Spleen (tissue), 11 donors: ENCODE data around the gene FGF19. TPM values are rescaled to one million over a fixed set of nuclear protein-coding genes. Genes with fewer than 3 reads are reported as not detected.
A peak's percentile ranks its signal among the peaks of the same experiment; 100 is the strongest.

Source experiments
- DNase-seq: peaks from one replicate; pipeline ENCODE4 v3.0.0-alpha.2; 2020
- H3K27ac ChIP-seq, 8 donors: fragments of 200-600 bp; sonication (generic) in 7 of 8; 1 replicate in 4 of 8; 2 replicates in 4 of 8; pipeline versions ENCODE4 v1.5.0 to v1.8.0; 2016 to 2021; ENCODE audit warnings: inconsistent platforms in 4 of 8, mild to moderate bottlenecking in 4 of 8, moderate library complexity in 1 of 8
- H3K27me3 ChIP-seq, 7 donors: fragments of 200-600 bp; sonication (generic) in 6 of 7; replicated peaks in 1 of 7; 1 replicate in 4 of 7; 2 replicates in 3 of 7; pipeline versions ENCODE4 v1.5.0 to v1.8.0; 2016 to 2021; ENCODE audit warnings: inconsistent platforms in 3 of 7, mild to moderate bottlenecking in 1 of 7
- H3K36me3 ChIP-seq, 6 donors: fragments of 200-600 bp; sonication (generic) in 5 of 6; 1 replicate in 4 of 6; 2 replicates in 2 of 6; pipeline versions ENCODE4 v1.5.0 to v1.8.0; 2016 to 2021; ENCODE audit warnings: inconsistent platforms in 2 of 6
- H3K4me1 ChIP-seq, 6 donors: fragments of 200-600 bp; sonication (generic) in 5 of 6; 1 replicate in 3 of 6; 2 replicates in 3 of 6; pipeline versions ENCODE4 v1.5.0 to v1.8.0; 2016 to 2021; ENCODE audit warnings: inconsistent platforms in 3 of 6
- H3K4me3 ChIP-seq, 8 donors: fragments of 200-600 bp; sonication (generic) in 7 of 8; 1 replicate in 4 of 8; 2 replicates in 4 of 8; pipeline versions ENCODE4 v1.5.0 to v1.8.0; 2016 to 2021; ENCODE audit warnings: inconsistent platforms in 4 of 8, mild to moderate bottlenecking in 4 of 8, moderate library complexity in 2 of 8
- H3K9me3 ChIP-seq, 8 donors: fragments of 200-600 bp; sonication (generic) in 7 of 8; 1 replicate in 4 of 8; 2 replicates in 4 of 8; pipeline versions ENCODE4 v1.5.0 to v1.8.0; 2016 to 2021; ENCODE audit warnings: inconsistent platforms in 4 of 8
- POLR2A ChIP-seq, 3 donors: fragments of 450-650 bp; IDR thresholded peaks; one replicate each; pipeline ENCODE4 v1.5.1; 2017; ENCODE audit warnings: antibody characterized with exemption in 3 of 3, mild to moderate bottlenecking in 1 of 3
- POLR2AphosphoS5 ChIP-seq, 3 donors: sonication (generic); formaldehyde crosslinking; IDR thresholded peaks; one replicate each; pipeline ENCODE4 v1.5.1; 2017; ENCODE audit warnings: antibody characterized with exemption in 3 of 3
- WGBS, 5 donors: extraction: QIAGEN DNeasy Blood & Tissue Kit in 3 of 5; methylation state at CpG; one replicate each; pipeline versions ENCODE4 v1.1.5 to v1.1.7; 2013 to 2018; 5-methylcytosine and 5-hydroxymethylcytosine counted together
- intact Hi-C: fragments of 100-400 bp; cut with DNase I; formaldehyde crosslinking; loops from one replicate; pipeline ENCODE4 v1.15.0; 2023; ENCODE audit warnings: low total_unique reads
- polyA plus RNA-seq, 3 donors: library from polyadenylated mRNA; stranded (reverse); fragments of 200-250 nt; gene quantifications; one replicate each; pipeline ENCODE4 v1.2.1, GENCODE V29; 2013
- total RNA-seq, 7 donors: library from RNA; depleted of rRNA in 3 of 7; stranded (reverse); fragments of >200 nt in 3 of 7; fragmentation: NEBNext Ultra II Directional in 4 of 7; extraction: Animal tissue kit (Norgen Biotek cat#: 25700) in 4 of 7; gene quantifications; one replicate each; pipeline versions ENCODE4 v1.1.0 to v1.2.1, GENCODE V29; 2016 to 2021
- TF ChIP-seq, protein P1 (sequence below), 11 experiments: fragments of 200-600 bp in 7 of 11; fragments of 450-650 bp in 4 of 11; sonication (generic) in 4 of 11; IDR thresholded peaks in 8 of 11; conservative IDR thresholded peaks in 3 of 11; 1 replicate in 7 of 11; 2 replicates in 4 of 11; pipeline versions ENCODE4 v1.4.0 to v1.8.0; 2016 to 2021; ENCODE audit warnings: antibody characterized with exemption in 11 of 11, inconsistent platforms in 4 of 11, mild to moderate bottlenecking in 1 of 11
- donor health status: healthy with polysubstance abuse.
- donor health status: DM: no; HTN: no; CAD: no; lungs with moderate emphysema.
- donor health status: DM: no; HTN: no; CAD: no.
- donor health status: Bipolar disorder and iron deficiency.
- donor health status: healthy.
- donor health status: DM: no; HTN: no; CAD: no.
- donor health status: DM: yes; HTN: yes; CAD: no.

The FGF19 gene
- total and polyA plus RNA-seq, 10 donors, result not detected

DNA sequence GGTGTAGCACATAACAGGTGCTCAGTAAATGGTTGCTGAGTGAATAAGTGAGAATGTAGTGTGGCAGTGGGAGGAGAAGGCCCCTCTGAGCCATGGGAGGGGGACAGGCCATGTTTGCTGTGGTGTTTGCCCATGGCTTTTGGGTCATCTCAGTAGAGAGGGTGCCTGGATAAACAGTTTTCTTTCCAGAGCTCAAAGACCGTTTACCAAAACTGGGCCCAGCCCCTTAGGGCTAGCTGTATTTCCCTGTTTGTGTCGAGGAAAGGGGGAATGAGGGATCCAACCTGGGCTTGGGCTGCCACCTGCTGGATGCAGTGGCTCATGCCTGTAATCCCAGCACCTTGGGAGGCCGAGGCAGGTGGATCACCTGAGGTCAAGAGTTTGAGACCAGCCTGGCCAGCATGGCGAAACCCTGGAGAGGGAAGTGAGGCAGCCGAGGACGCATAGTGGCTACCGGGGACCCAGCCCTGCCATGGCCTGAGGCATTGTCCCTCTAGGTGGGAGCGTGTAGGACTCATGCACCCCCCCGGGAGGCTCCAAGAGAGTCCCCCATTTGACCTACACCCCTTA lies 20.0 kb downstream of the FGF19 start:
- peak; percentile 54 for DNase-seq
- intact Hi-C loops, result no loop called here
- WGBS, 5 donors, result 56 to 77% (median 68%) methylated on average over 7 to 9 of the region's 9 CpGs
- Histone ChIP-seq H3K27me3 (peaks cover 0 to 33% (median 15%) of the 10 kb centered on the region in 7 donors), H3K27ac (no peak overlapping the region), H3K4me3 (no peak overlapping the region), H3K36me3 (no peaks in the 10 kb centered on the region), H3K9me3 (no peaks in the 10 kb centered on the region), H3K4me1 (peaks cover 0 to 11% (median 9%) of the 10 kb centered on the region in 6 donors)
- TF ChIP-seq, protein P1, sequence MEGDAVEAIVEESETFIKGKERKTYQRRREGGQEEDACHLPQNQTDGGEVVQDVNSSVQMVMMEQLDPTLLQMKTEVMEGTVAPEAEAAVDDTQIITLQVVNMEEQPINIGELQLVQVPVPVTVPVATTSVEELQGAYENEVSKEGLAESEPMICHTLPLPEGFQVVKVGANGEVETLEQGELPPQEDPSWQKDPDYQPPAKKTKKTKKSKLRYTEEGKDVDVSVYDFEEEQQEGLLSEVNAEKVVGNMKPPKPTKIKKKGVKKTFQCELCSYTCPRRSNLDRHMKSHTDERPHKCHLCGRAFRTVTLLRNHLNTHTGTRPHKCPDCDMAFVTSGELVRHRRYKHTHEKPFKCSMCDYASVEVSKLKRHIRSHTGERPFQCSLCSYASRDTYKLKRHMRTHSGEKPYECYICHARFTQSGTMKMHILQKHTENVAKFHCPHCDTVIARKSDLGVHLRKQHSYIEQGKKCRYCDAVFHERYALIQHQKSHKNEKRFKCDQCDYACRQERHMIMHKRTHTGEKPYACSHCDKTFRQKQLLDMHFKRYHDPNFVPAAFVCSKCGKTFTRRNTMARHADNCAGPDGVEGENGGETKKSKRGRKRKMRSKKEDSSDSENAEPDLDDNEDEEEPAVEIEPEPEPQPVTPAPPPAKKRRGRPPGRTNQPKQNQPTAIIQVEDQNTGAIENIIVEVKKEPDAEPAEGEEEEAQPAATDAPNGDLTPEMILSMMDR (IDR thresholded peaks at IDR 0.05 in 8 of 11, conservative IDR thresholded peaks at IDR 0.05 in 3 of 11), result peak in 3 of 11 experiments; percentile 22 to 27 (median 23)
- TF ChIP-seq POLR2AphosphoS5 (IDR thresholded peaks at IDR 0.05) (no peak), POLR2A (IDR thresholded peaks at IDR 0.05) (no peak)

DNA sequence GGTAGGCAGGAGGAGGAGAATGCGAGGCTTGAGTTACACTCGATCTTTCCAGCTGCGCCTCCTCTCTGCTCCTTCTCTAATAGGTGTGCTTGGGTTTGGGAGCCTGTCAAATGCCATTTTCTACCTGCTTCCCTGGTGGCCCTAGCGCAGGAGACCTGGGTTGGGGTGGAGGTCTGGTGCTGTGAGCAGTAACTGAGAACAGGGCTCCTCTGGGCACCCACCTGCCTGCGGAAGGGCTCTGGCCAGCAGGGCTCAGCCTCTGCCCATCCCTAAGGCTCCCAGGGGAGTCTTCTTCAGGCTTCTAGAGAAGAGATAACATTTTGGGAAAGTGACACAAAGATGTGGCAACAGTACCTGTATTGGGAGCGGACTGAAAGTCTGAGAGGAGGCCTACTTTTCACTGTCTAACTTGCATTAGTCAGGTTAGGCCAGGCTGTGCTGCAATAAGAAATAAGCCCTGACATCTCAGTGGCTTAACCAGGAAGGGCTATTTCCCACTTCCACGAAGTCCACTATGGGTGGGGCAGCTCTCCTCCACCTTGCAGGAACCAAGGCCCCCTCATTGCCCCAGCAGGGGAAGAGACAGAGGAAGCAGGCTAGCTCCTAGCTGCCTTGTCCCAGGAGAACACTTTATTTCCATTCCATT lies 21.0 kb downstream of the FGF19 start:
- intact Hi-C loops, result no loop called here
- DNase-seq, result peak; percentile 33

DNA sequence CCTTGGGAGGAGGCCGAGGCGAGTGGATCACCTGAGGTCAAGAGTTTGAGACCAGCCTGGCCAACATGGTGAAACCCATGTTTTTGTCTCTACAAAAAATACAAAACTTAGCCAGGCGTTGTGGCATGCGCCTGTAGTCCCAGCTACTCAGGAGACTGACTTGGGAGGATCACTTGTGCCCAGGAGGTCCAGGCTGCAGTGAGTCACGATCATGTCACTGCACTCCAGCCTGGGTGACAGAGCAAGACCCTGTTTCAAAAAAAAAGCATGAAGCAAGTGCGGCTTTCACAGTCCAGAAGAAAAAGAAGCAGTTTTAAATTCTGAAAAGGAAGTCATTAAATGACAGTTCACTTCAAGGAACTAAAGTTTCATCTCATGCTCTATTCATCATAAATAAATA lies 21.6 kb downstream of the FGF19 start:
- Histone ChIP-seq H3K36me3 (no peaks in the 10 kb centered on the region), H3K27me3 (peaks cover 0 to 24% (median 15%) of the 10 kb centered on the region in 7 donors), H3K9me3 (no peaks in the 10 kb centered on the region), H3K4me3 (no peak overlapping the region), H3K27ac (no peak overlapping the region), H3K4me1 (peaks cover 0 to 11% (median 9%) of the 10 kb centered on the region in 6 donors)
- no peak for TF ChIP-seq POLR2AphosphoS5 (IDR thresholded peaks at IDR 0.05)
- no peak for TF ChIP-seq POLR2A (IDR thresholded peaks at IDR 0.05)
- TF ChIP-seq, protein P1 (IDR thresholded peaks at IDR 0.05 in 8 of 11, conservative IDR thresholded peaks at IDR 0.05 in 3 of 11), result no peak
- intact Hi-C loops, result no loop called here
- WGBS, 5 donors, result 79 to 89% (median 87%) methylated on average over 6 of the region's 6 CpGs
- peak; percentile 16 for DNase-seq

More for the DNA sequence above, 21.0 kb downstream of the FGF19 start:
- H3K4me1 ChIP-seq, result peaks cover 0 to 11% (median 9%) of the 10 kb centered on the region in 6 donors
- no peaks in the 10 kb centered on the region for H3K36me3 ChIP-seq
- peaks cover 0 to 29% (median 15%) of the 10 kb centered on the region in 7 donors for H3K27me3 ChIP-seq
- H3K27ac ChIP-seq, result no peak overlapping the region
- no peak overlapping the region for H3K4me3 ChIP-seq
- no peak for TF ChIP-seq POLR2AphosphoS5 (IDR thresholded peaks at IDR 0.05)
- TF ChIP-seq, protein P1 (IDR thresholded peaks at IDR 0.05 in 8 of 11, conservative IDR thresholded peaks at IDR 0.05 in 3 of 11), result no peak
- no peak for TF ChIP-seq POLR2A (IDR thresholded peaks at IDR 0.05)
- 84 to 91% (median 89%) methylated on average over 7 of the region's 7 CpGs for WGBS, 5 donors
- H3K9me3 ChIP-seq, result no peaks in the 10 kb centered on the region

DNA sequence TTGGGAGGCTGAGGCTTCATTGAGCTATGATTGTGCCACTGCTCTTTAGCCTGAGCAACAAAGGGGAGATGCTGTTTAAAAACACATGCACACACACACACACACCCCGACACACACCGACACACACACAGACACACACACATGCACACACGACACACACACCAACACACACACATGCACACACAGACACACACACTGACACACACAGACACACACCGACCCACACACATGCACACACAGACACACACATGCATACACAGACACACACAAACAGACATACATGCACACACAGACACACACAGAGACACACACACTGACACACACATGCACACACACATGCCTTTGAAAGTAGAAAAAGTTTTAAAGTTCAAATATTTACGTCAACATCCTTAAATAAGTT lies 23.1 kb downstream of the FGF19 start:
- H3K4me3 ChIP-seq, result no peak overlapping the region
- peak; percentile 37 for DNase-seq
- no peak overlapping the region for H3K27ac ChIP-seq
- H3K9me3 ChIP-seq, result no peaks in the 10 kb centered on the region
- H3K4me1 ChIP-seq, result peaks cover 0 to 7% (median 3%) of the 10 kb centered on the region in 6 donors
- no peaks in the 10 kb centered on the region for H3K36me3 ChIP-seq
- intact Hi-C loops, result no loop called here
- WGBS, 5 donors, result 88 to 97% (median 90%) methylated on average over 5 of the region's 5 CpGs
- no peak for TF ChIP-seq POLR2AphosphoS5 (IDR thresholded peaks at IDR 0.05)
- no peak for TF ChIP-seq POLR2A (IDR thresholded peaks at IDR 0.05)
- peaks cover 0 to 11% (median 2%) of the 10 kb centered on the region in 7 donors for H3K27me3 ChIP-seq
